ACHN (cell line): ENCODE measurements around the gene NFE2L3.
A peak's percentile ranks its signal among the peaks of the same experiment; 100 is the strongest.
"Not testable (repeated sequence)": the region's sequence is repeated elsewhere in the genome, so short reads cannot be mapped to it uniquely, and the experiment has no call there.

Experiments
- DNase-seq: peaks from one replicate; pipeline ENCODE4 v3.0.0-alpha.2; 2015
- in situ Hi-C: cut with HindIII; loops from 2 replicates; pipeline ENCODE4 v1.10.0; 2017; ENCODE audit warnings: low sequenced_read_pairs, low pct_ligation_motif_present, low pct_unique_long_range_greater_than_20kb

NFE2L3 gene

GRCh38 chr7:26181474-26182227, 29.7 kb downstream of the NFE2L3 start:
- DNase-seq: no peak
- in situ Hi-C loops: loop anchor here (25.0 kb wide), 1 partner anchor 94 kb away; no protein-coding TSS in a partner anchor

GRCh38 chr7:26182283-26182682, 30.3 kb downstream of the NFE2L3 start:
- DNase-seq: no peak
- in situ Hi-C loops: loop anchor here (25.0 kb wide), 1 partner anchor 95 kb away; no protein-coding TSS in a partner anchor

GRCh38 chr7:26182706-26183105, 30.7 kb downstream of the NFE2L3 start:
- no peak for DNase-seq
- in situ Hi-C loops: loop anchor here (25.0 kb wide), 1 partner anchor 95 kb away; no protein-coding TSS in a partner anchor

- DNase-seq: no peak
- in situ Hi-C loops: loop anchor here (25.0 kb wide), 1 partner anchor 96 kb away; no protein-coding TSS in a partner anchor
Observed at GRCh38 chr7:26183545-26184280, 31.7 kb downstream of the NFE2L3 start.

GRCh38 chr7:26184281-26185101, 32.5 kb downstream of the NFE2L3 start:
- not testable (repeated sequence) for DNase-seq
- in situ Hi-C loops: loop anchor here (25.0 kb wide), 1 partner anchor 97 kb away; no protein-coding TSS in a partner anchor

GRCh38 chr7:26185131-26185843, 33.3 kb downstream of the NFE2L3 start:
- no peak for DNase-seq

GRCh38 chr7:26185844-26186180, 33.8 kb downstream of the NFE2L3 start:
- DNase-seq: no peak
- in situ Hi-C loops: loop anchor here (25.0 kb wide), 1 partner anchor 99 kb away; no protein-coding TSS in a partner anchor

More at GRCh38 chr7:26185131-26185843, 33.3 kb downstream of the NFE2L3 start:
- in situ Hi-C loops: loop anchor here (25.0 kb wide), 1 partner anchor 98 kb away; no protein-coding TSS in a partner anchor

GRCh38 chr7:26186364-26187311, 34.6 kb downstream of the NFE2L3 start:
- in situ Hi-C loops: loop anchor here (25.0 kb wide), 1 partner anchor 99 kb away; no protein-coding TSS in a partner anchor
- no peak for DNase-seq

GRCh38 chr7:26187380-26188205, 35.6 kb downstream of the NFE2L3 start:
- no peak for DNase-seq
- in situ Hi-C loops: loop anchor here (25.0 kb wide), 1 partner anchor 100 kb away; no protein-coding TSS in a partner anchor

GRCh38 chr7:26188206-26188956, 36.4 kb downstream of the NFE2L3 start:
- peak; percentile 38 for DNase-seq
- in situ Hi-C loops: loop anchor here (25.0 kb wide), 1 partner anchor 101 kb away; no protein-coding TSS in a partner anchor

- in situ Hi-C loops: loop anchor here (25.0 kb wide), 1 partner anchor 102 kb away; no protein-coding TSS in a partner anchor
Observed at GRCh38 chr7:26188957-26189541, 37.1 kb downstream of the NFE2L3 start.

GRCh38 chr7:26189697-26190096, 37.7 kb downstream of the NFE2L3 start:
- DNase-seq: no peak
- in situ Hi-C loops: loop anchor here (25.0 kb wide), 1 partner anchor 102 kb away; no protein-coding TSS in a partner anchor

More at GRCh38 chr7:26188957-26189541, 37.1 kb downstream of the NFE2L3 start:
- DNase-seq: no peak

GRCh38 chr7:26190417-26190869, 38.4 kb downstream of the NFE2L3 start:
- in situ Hi-C loops: loop anchor here (25.0 kb wide), 1 partner anchor 103 kb away; no protein-coding TSS in a partner anchor
- no peak for DNase-seq

GRCh38 chr7:26191233-26191973, 39.4 kb downstream of the NFE2L3 start:
- in situ Hi-C loops: loop anchor here (25.0 kb wide), 1 partner anchor 104 kb away; no protein-coding TSS in a partner anchor
- DNase-seq: no peak
